ENCODE results near the gene TRRAP. TPM values are rescaled to one million over a fixed set of nuclear protein-coding genes. Genes with fewer than 3 reads are reported as not detected.
A peak's percentile ranks its signal among the peaks of the same experiment; 100 is the strongest.

The TRRAP gene
- total and polyA plus RNA-seq, 2 experiments from 2014 or later = 14.9 to 58.7 TPM

- TF ChIP-seq ZNF462 (CRISPR knock-in tag; IDR thresholded peaks at IDR 0.05) (no peak), STAT1 (IDR thresholded peaks at IDR 0.05; ENCODE audit: unreplicated experiment) (no peak)
These were observed 9.9 kb upstream of the TRRAP start (continued) for GRCh38 chr7:98868450-98868849.

DNA sequence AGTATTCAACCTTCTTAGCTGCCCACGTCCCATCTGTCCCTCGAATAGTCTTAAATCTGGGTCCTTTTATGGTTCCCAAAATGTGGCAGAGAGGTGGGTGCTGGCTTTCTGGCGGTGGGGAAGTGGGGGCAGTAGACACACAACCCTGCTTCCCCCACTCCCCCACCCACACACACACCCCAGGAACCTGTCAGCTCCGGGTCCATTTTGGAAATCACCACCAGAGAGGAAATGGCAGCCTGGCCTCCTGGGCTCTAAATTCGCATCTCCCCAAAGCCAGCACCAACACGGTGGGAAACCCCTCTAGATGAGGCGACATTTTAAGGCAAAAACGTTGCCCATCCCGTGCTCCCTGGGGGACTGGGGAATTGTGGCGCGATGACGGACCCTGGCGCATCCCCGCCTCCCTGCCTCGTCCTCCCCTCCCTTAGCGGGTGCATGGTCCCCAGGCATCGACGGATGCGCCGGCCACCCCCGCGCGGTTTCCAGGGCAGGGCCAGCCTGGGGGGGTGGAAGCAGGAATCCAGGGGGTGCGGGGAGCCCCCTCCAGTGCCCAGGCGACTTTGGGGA, 9.2 kb upstream of the TRRAP start:
- Mint-ChIP-seq H3K4me3 (peak overlapping the region; percentile 67), H3K4me1 (peaks cover 6% of the 10 kb centered on the region; the same call in 2 of the 3 replicates), H3K27me3 (ENCODE audit: insufficient read depth, low read depth, poor library complexity) (peaks cover 17% of the 10 kb centered on the region), H3K36me3 (ENCODE audit: low read depth) (no peaks in the 10 kb centered on the region), H3K27ac (no peak overlapping the region), H3K9me3 (no peaks in the 10 kb centered on the region)
- H3K27me3 ChIP-seq (ENCODE audit: insufficient read depth) = peaks cover 30% of the 10 kb centered on the region
- H3K4me1 ChIP-seq (ENCODE audit: insufficient read depth) = peaks cover 10% of the 10 kb centered on the region; the same call in 1 of the 2 replicates
- TF ChIP-seq ZNF462 (CRISPR knock-in tag; IDR thresholded peaks at IDR 0.05) (no peak), EZH2 (IDR thresholded peaks at IDR 0.05; ENCODE audit: low read depth, unreplicated experiment) (peak; percentile 45)
- peak; percentile 31 for DNase-seq (ENCODE audit: low spot score)
- H3K79me2 ChIP-seq (replicated peaks; ENCODE audit: insufficient read depth) = no peaks in the 10 kb centered on the region
- H2AFZ ChIP-seq = peak overlapping the region; percentile 97
- ATAC-seq = peak; percentile 20
- no peaks in the 10 kb centered on the region for H3F3A ChIP-seq (replicated peaks; ENCODE audit: low read depth)
- H3K27ac ChIP-seq (ENCODE audit: low read depth) = no peak overlapping the region
- H3K36me3 ChIP-seq (ENCODE audit: insufficient read depth) = no peaks in the 10 kb centered on the region
- no peaks in the 10 kb centered on the region for H3K9me2 ChIP-seq (ENCODE audit: insufficient read depth)
- H3K4me3 ChIP-seq = peak overlapping the region; percentile 82
- H3K4me2 ChIP-seq = peak overlapping the region; percentile 88
- no peaks in the 10 kb centered on the region for H4K20me1 ChIP-seq (replicated peaks; ENCODE audit: insufficient read depth)

Measured in GM23338 (cell line).